ENCODE measurements around the gene CNTNAP5.

CNTNAP5 gene

GRCh38 chr2:124523096-124523495 lies 498.0 kb downstream of the CNTNAP5 start:
- H3K4me2 ChIP-seq (ENCODE audit: low read length) = no peak overlapping the region
- TF ChIP-seq, protein P1, sequence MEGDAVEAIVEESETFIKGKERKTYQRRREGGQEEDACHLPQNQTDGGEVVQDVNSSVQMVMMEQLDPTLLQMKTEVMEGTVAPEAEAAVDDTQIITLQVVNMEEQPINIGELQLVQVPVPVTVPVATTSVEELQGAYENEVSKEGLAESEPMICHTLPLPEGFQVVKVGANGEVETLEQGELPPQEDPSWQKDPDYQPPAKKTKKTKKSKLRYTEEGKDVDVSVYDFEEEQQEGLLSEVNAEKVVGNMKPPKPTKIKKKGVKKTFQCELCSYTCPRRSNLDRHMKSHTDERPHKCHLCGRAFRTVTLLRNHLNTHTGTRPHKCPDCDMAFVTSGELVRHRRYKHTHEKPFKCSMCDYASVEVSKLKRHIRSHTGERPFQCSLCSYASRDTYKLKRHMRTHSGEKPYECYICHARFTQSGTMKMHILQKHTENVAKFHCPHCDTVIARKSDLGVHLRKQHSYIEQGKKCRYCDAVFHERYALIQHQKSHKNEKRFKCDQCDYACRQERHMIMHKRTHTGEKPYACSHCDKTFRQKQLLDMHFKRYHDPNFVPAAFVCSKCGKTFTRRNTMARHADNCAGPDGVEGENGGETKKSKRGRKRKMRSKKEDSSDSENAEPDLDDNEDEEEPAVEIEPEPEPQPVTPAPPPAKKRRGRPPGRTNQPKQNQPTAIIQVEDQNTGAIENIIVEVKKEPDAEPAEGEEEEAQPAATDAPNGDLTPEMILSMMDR (IDR thresholded peaks at IDR 0.05) = no peak
- H3K4me3 ChIP-seq (ENCODE audit: low read depth, low read length) = no peak overlapping the region
- no peaks in the 10 kb centered on the region for H3K79me2 ChIP-seq
- no peak overlapping the region for H3K27ac ChIP-seq
- H2AFZ ChIP-seq = no peak overlapping the region
- no peaks in the 10 kb centered on the region for H3K27me3 ChIP-seq (ENCODE audit: control insufficient read depth, insufficient read depth, low read length)
- H3K9me3 ChIP-seq (ENCODE audit: control insufficient read depth, low read length) = no peaks in the 10 kb centered on the region
- H3K36me3 ChIP-seq (ENCODE audit: control insufficient read depth, insufficient read depth, low read length) = no peaks in the 10 kb centered on the region
- no peak overlapping the region for H3K9ac ChIP-seq
- H3K4me1 ChIP-seq = no peaks in the 10 kb centered on the region

DNA sequence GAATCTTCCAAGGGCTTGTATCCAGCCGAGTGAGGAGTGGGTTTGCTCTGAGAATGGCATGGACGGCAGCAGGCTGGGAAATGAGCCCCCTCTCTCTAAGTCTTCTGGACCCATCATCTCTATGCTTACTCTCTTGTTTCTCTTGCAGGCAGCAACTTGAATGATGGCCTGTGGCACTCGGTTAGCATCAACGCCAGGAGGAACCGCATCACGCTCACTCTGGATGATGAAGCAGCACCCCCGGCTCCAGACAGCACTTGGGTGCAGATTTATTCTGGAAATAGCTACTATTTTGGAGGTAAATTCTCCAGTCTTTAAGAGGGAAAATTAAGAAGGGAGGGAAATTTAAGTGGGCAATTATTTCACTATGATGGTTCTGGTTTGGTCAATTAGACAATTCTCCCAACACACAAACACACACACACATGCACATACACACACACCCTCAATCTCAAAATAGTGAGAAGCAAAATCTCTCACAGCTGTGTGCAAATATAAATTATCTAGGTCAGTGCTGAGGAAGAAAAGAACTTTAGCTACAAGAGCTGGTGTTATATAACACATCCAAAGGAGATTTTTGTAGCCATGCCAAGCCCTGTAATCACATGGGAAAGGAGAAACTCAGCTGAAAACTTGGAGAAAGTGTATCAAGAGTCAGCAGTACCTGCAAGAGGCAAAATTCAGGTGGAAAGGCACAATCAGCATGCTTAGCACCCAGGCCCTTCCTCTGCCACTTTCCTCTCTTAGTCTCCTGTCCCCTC lies 499.2 kb downstream of the CNTNAP5 start:
- Histone ChIP-seq H3K9me3 (ENCODE audit: control insufficient read depth, low read length) (no peaks in the 10 kb centered on the region), H3K36me3 (ENCODE audit: control insufficient read depth, insufficient read depth, low read length) (no peaks in the 10 kb centered on the region), H3K4me3 (ENCODE audit: low read depth, low read length) (no peak overlapping the region), H3K4me1 (no peaks in the 10 kb centered on the region), H2AFZ (no peak overlapping the region), H3K9ac (no peak overlapping the region), H3K27ac (no peak overlapping the region), H3K79me2 (no peaks in the 10 kb centered on the region), H3K27me3 (ENCODE audit: control insufficient read depth, insufficient read depth, low read length) (no peaks in the 10 kb centered on the region), H3K4me2 (ENCODE audit: low read length) (no peak overlapping the region)
- TF ChIP-seq, protein P1 (IDR thresholded peaks at IDR 0.05) = no peak

DNA sequence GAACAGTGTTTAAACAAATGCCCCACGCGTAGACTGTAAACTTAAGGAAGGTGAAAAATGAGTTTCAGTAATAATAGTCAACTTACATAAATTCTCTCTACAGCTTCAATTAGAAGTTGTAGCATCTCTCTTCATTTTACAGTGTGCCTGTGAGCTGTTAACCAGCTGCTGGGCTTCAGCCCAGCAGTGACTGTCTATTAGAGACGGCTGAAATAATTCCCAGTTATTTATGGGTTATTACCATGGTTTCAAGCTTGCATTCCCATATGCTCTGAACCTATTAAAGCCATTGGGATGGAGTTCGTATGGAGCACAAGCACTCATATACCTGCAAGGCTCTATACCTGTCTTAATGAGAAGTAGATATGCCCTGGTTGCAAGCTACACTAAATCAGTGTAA lies 501.1 kb downstream of the CNTNAP5 start:
- Histone ChIP-seq H3K79me2 (no peaks in the 10 kb centered on the region), H3K4me1 (no peaks in the 10 kb centered on the region), H3K27me3 (ENCODE audit: control insufficient read depth, insufficient read depth, low read length) (no peaks in the 10 kb centered on the region), H3K27ac (no peak overlapping the region), H3K9ac (no peak overlapping the region), H3K4me3 (ENCODE audit: low read depth, low read length) (no peak overlapping the region), H2AFZ (no peak overlapping the region), H3K4me2 (ENCODE audit: low read length) (no peak overlapping the region), H3K9me3 (ENCODE audit: control insufficient read depth, low read length) (no peaks in the 10 kb centered on the region), H3K36me3 (ENCODE audit: control insufficient read depth, insufficient read depth, low read length) (no peaks in the 10 kb centered on the region)
- TF ChIP-seq, protein P1 (IDR thresholded peaks at IDR 0.05) = no peak

- Histone ChIP-seq H3K27me3 (ENCODE audit: control insufficient read depth, insufficient read depth, low read length) (no peaks in the 10 kb centered on the region), H3K4me3 (ENCODE audit: low read depth, low read length) (no peak overlapping the region), H3K27ac (no peak overlapping the region), H3K4me1 (no peaks in the 10 kb centered on the region), H3K9ac (no peak overlapping the region), H3K9me3 (ENCODE audit: control insufficient read depth, low read length) (no peaks in the 10 kb centered on the region), H2AFZ (no peak overlapping the region), H3K36me3 (ENCODE audit: control insufficient read depth, insufficient read depth, low read length) (no peaks in the 10 kb centered on the region), H3K4me2 (ENCODE audit: low read length) (no peak overlapping the region), H3K79me2 (no peaks in the 10 kb centered on the region)
- TF ChIP-seq, protein P1 (IDR thresholded peaks at IDR 0.05) = no peak
Observed at GRCh38 chr2:124530203-124530602, 505.1 kb downstream of the CNTNAP5 start.
